OCI-LY7 (cell line): ENCODE measurements around the gene ENTPD1.

Experiments
- CTCF ChIP-seq: fragments of 200-600 bp; sonication (generic); conservative IDR thresholded peaks from 2 replicates; pipeline ENCODE4 v1.5.1; 2014; ENCODE audit warnings: mild to moderate bottlenecking, antibody characterized with exemption, low read length, moderate library complexity, mixed read lengths
- EZH2phosphoT487 ChIP-seq: fragments of 200-600 bp; sonication (generic); IDR thresholded peaks from 2 replicates; pipeline ENCODE4 v1.6.1; 2018; ENCODE audit warnings: low read depth, borderline replicate concordance, mild to moderate bottlenecking, mixed run types, antibody characterized with exemption, low read length, moderate library complexity, mixed read lengths

GRCh38 chr10:95784279-95784913 lies 28.4 kb downstream of the ENTPD1 start:
- TF ChIP-seq CTCF, result no peak
- TF ChIP-seq EZH2phosphoT487, result no peak
